Stimulated activated CD4-positive, alpha-beta T cell treated with anti-CD3 and anti-CD28 coated beads, Interleukin-15, amount 100 ng/mL, for 24 hours (primary cell): ENCODE results near the gene ZNF654.
"Not testable (repeated sequence)": the region's sequence is repeated elsewhere in the genome, so short reads cannot be mapped to it uniquely, and the experiment has no call there.

Experiments
- DNase-seq: peaks from one replicate; pipeline ENCODE4 v3.0.0-alpha.2; 2020

The ZNF654 gene

DNA sequence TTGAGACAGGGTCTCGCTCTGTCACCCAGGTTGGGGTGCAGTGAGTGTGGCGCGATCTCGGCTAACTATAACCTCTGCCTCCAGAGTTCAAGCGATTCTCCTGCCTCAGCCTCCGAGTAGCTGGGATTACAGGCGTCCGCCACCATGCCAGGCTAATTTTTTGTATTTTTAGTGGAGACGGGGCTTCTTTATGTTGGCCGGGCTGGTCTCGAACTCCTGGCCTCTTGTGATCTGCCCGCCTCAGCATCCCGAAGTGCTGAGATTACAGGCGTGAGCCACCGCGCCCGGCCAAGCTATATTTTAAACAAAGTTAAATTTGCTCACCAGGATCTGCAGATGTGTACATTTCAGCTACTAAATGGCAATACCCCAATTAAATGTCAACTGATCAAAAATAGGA lies 89.6 kb downstream of the ZNF654 start:
- DNase-seq = no peak

DNA sequence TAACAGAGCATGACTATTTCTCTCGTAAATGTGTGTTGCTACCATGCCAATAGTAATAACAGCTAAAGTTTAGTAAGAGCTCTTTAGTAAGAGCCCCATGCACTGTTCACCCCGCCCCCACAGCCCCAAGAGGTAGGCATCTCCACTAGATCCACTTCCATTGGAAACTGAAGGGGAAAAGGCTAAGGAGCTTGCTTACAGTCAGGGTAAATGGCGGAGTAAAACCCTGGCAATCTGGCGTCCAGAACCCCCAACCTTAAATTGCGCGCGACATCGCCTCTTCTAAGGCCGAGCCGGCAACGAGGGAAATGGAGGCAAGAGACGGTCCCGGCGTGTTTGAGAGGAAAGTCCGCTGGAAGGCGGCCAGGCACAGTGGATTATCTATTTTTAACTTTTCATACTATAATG lies 90.0 kb downstream of the ZNF654 start:
- peak; percentile 68 for DNase-seq

DNA sequence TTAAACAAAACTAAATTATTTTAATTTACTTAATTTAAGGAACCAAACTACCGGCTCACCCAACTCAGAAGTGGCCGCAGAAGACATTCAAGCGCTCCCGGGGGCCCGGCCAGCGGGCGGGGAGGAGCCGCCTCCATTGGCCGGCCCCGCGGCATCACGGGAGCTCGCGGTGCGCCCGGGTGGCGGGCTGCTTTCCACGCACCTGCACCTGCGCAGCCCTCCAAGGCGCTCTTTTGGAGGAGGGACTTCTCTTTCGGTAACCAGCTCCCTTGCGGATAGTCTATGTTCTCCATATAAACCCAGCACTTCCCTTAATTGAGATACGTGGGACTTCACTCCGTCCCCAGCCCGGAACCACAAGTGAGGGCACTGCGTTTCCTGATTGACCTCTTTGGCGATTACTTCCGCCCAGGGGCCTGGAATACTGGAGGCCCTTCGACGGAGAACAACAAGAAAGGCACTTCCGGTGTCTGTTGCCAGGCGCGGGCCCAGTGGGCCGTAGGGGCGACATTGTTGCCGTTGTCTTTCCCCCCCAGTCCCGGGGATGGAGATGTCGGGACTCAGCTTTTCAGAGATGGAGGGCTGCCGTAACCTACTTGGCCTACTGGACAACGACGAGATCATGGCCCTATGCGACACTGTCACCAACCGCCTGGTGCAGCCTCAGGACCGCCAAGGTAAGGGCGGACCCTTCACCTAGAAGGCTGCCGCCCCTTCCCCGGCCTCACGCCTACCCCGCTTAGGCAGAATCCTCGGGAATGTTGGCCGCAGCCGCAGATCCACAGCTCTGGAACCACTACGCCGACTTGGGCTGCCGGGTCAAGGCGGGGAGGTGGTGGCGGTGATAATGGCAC lies 90.7 kb downstream of the ZNF654 start, which contains the start of gene C3orf38:
C3orf38 (plus strand) TSS at position 451 of the 854 bp plus-strand sequence; CDS start at position 545, 94 bp downstream.
- DNase-seq = peak; percentile 85

GRCh38 chr3:88150371-88150770 lies 91.3 kb downstream of the ZNF654 start:
- peak; percentile 22 for DNase-seq

GRCh38 chr3:88150806-88151205 lies 91.8 kb downstream of the ZNF654 start:
- no peak for DNase-seq

DNA sequence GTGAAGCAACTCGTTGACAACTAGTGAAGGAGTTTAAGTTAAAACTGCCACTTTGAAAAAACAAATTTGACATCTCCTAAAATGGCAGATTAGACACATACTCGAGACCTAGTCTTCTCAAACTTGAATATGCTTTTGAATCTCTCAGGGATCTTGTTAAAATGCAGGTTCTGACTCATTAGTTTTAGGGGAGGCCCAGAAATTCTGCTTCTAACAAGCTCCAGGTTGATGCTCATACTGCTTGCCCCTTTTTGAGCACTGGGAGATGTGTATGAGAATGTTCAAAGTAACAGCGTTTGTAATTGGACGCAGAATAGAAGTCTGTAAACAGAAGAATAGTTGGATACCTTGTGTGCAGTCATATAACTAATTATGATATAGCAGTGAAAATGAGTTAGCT lies 92.3 kb downstream of the ZNF654 start:
- DNase-seq = no peak

DNA sequence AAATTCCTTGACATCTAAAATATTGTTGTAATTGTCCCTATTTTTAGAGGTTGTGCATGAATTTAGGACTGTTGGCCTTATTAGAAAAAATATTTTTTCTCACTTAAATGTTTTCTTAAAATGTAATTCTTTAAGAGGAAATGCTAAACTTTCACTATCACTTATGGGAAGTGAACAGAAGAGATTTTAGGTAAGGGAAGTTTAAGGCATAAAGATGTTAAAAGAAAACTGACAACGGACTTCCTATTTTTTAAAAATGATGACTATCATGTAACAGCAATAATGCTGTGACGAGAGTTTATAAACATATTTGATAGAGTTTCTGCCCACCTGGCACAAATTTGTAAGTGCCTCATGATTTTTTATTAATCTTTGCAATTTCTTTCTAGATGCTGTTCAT lies 93.8 kb downstream of the ZNF654 start:
- no peak for DNase-seq

DNA sequence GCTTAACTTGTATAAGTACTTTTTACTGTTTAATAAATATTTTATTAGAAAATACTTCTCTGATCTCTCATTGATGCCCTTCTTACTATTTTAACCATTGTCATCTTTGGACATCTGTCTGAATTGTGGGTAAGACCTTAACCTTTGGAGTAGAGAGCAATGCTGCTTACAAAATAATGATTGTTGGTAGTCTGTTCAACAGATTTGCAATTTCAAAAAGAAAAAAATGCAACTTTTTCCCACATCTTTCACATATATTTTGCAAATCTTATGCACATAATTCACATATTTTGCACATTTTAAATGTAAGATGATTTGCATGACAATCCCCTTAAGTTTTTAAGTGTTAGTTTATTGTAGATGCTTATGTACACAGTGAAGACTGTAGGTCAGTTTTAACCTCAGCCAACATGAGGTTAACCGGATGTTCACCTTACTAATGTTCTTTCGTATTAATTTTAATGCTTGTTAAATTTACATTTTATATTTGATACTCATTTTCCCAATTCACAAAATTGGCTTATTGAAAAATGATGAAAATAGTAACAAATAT lies 107.4 kb downstream of the ZNF654 start:
- DNase-seq = no peak

DNA sequence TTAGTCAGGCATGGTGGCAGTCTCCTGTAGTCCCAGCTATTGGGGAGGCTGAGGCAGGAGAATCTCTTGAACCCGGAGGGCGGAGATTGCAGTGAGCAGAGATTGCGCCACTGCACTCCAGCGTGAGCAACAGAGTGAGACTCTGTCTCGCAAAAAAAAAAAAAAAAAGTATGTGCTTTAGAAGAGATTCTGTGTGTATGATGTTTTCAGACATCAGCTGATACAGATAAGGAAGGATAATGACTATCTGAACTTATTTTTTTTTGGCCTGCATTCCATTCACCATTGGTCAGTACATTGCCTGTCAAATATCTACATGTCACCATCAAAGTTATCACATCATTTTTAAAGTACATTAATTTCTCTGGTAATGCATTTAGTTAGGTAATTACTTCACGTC lies 108.1 kb downstream of the ZNF654 start:
- DNase-seq = no peak

DNA sequence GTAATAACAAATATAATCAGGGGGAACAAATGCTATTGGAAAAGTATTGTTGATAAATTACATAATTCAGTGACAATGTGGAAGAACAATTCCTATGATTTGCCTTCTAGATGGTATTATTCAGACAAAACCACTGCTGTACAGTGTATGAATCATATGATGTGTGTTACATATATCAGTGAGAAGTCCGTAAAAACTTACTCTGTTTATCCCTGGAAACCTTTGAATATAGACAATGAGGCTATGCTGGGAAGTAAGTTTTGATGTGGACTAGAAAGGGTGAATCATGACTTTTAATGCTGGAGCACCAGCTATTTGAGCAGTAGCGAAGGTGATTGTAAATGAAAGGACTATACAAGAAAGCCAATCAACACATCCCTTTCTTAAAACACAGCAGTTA lies 108.6 kb downstream of the ZNF654 start:
- no peak for DNase-seq

GRCh38 chr3:88168171-88168570 lies 109.1 kb downstream of the ZNF654 start:
- no peak for DNase-seq

DNA sequence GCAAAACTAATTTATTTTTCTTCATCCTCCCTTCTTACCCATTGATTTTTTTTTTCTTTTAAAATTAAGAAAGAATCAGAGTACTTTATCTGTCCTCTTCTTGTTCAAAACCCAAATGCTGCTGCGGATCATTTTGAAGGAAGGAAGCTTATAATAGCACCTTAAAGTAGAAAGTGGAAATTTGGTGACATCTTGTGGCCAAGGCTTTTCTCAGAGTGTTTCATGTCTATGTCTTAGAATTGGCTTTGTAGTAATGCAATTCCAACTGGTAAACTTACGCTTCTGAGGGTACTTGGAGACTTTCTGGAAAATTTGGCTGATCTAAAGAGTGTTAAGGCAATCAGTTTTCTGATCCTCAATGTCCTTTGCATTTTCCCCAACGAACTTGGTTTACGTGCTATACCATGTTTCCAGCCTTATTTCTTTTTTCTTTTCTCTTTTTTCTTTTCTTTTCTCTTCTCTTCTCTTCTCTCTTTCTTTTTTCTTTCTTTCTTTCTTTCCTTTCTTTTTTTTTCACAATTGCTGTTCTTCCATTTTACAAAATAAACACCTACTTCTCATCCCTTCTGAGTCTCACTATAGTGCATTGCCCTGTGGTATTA lies 121.4 kb downstream of the ZNF654 start:
- peak; percentile 15 for DNase-seq

DNA sequence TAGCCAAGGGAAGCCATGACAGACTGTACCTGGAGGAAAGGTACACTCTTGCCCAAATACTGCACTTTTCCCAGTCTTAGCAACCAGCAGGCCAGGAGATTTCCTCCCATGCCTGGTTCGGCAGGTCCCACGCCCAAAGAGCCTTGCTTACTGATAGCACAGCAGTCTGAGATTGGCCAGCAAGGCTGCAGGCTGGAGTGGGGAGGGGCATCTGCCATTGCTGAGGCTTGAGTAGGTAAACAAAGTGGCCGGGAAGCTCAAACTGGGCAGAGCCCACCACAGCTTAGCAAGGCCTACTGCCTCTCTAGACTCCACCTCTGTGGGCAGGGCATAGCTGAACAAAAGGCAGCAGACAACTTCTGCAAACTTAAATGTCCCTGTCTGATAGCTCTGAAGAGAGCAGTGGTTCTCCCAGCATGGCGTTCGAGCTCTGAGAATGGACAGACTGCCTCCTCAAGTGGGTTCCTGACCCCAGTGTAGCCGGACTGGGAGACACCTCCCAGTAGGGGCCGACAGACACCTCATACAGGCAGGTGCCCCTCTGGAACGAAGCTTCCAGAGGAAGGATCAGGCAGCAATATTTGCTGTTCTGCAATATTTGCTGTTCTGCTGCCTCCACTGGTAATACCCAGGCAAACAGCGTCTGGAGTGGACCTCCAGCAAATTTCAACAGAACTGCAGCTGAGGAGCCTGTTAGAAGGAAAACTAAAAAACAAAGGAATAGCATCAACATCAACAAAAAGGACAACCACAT lies 123.3 kb downstream of the ZNF654 start:
- DNase-seq = not testable (repeated sequence)

DNA sequence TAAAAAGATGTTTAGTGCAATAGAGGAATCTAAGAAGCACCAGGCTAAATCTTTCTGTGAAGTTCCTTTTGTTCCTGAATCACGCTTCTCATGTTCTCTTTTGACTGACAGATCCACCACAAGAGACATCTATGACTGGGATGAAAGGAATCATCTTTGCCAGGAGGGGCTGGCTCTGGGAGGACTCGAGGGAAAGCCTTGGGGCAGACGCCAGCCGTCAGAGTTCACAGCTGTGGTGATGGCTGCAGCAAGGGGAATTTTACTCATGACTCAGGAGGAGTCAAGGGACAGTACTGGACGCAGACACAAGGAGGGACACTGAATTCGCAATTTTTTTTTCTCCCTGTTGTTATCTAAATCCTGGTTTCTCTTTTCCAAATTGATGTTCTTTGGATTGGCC lies 129.4 kb downstream of the ZNF654 start:
- DNase-seq = no peak

GRCh38 chr3:88189361-88189810 lies 130.3 kb downstream of the ZNF654 start:
- no peak for DNase-seq

DNA sequence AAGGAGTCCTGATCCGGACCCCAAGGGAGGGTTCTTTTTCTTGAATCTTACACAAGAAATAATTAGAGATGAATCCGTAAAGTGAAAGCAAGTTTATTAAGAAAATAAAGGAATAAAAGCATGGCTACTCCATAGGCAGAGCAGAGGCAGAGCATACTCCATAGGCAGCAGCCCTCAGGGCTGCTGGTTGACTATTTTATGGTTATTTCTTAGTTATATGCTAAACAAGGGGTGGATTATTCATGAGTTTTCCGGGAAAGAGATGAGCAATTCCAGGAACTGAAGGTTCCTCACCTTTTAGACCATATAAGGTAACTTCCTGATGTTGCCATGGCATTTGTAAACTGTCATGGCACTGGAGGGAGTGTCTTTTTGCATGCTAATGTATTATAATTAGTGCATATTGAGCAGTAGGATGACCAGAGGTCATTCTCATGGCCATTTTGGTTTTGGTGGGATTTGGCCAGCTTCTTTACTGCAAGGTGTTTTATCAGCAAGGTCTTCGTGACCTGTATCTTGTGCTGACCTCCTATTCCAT lies 132.9 kb downstream of the ZNF654 start:
- DNase-seq = no peak

DNA sequence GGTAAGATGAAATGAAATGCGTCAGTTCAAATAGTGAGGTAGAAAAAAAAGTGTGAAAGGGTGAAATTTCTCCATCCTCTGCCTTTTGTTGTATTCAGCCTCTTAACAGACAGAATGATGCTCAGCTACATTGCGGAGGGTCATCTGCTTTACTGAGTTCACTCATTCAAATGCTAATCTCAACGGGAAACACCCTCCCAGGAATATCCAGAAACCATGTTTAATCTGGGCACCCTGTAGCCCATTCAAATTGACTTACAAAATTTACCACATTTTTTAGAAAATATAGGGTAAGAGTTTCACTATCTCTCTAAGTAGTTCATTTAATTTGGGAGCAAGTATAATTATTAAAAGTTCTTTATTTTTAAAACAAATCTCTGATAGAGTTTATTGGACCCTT lies 133.6 kb downstream of the ZNF654 start:
- no peak for DNase-seq
